GM23338 (cell line): ENCODE measurements around the gene CYP4F2. TPM values are rescaled to one million over a fixed set of nuclear protein-coding genes. Genes with fewer than 3 reads are reported as not detected.
"Not testable (repeated sequence)": the region's sequence is repeated elsewhere in the genome, so short reads cannot be mapped to it uniquely, and the experiment has no call there.

Experiments used
- ATAC-seq: fragments of 200-7000 bp; cut with Tn5 transposase; 3 replicates; pipeline ENCODE4 v1.9.1; 2020
- DNase-seq: peaks from one replicate; pipeline ENCODE4 v3.0.0-alpha.2; 2015; ENCODE audit warnings: low spot score
- H2AFZ ChIP-seq: fragments of 200-600 bp; sonication (generic); 2 replicates; pipeline ENCODE4 v1.8.0; 2016; ENCODE audit warnings: antibody characterized with exemption, mild to moderate bottlenecking, moderate library complexity
- H3F3A ChIP-seq: fragments of 200-600 bp; sonication (generic); replicated peaks from 2 replicates; pipeline ENCODE4 v1.8.0; 2017; ENCODE audit warnings: antibody characterized with exemption, mixed run types, low read depth
- H3K27ac ChIP-seq: fragments of 200-600 bp; sonication (generic); 2 replicates; pipeline ENCODE4 v1.6.1; 2016; ENCODE audit warnings: low read depth
- H3K27me3 ChIP-seq: fragments of 200-600 bp; sonication (generic); 2 replicates; pipeline ENCODE4 v1.8.0; 2016; ENCODE audit warnings: mild to moderate bottlenecking, mixed run types, moderate library complexity; ENCODE audit not compliant: insufficient read depth
- H3K36me3 ChIP-seq: fragments of 200-600 bp; sonication (generic); 2 replicates; pipeline ENCODE4 v1.8.0; 2016; ENCODE audit warnings: mild to moderate bottlenecking; ENCODE audit not compliant: insufficient read depth
- H3K4me1 ChIP-seq: fragments of 200-600 bp; sonication (generic); 2 replicates; pipeline ENCODE4 v1.8.0; 2016; ENCODE audit warnings: mild to moderate bottlenecking, moderate library complexity; ENCODE audit not compliant: insufficient read depth
- H3K4me2 ChIP-seq: fragments of 200-600 bp; sonication (generic); 2 replicates; pipeline ENCODE4 v1.7.1; 2017; ENCODE audit warnings: mixed run types
- H3K4me3 ChIP-seq: fragments of 200-600 bp; sonication (generic); 2 replicates; pipeline ENCODE4 v1.6.1; 2016; ENCODE audit warnings: mixed run types
- H3K79me2 ChIP-seq: fragments of 200-600 bp; sonication (generic); replicated peaks from 2 replicates; pipeline ENCODE4 v1.8.0; 2017; ENCODE audit warnings: mild to moderate bottlenecking; ENCODE audit not compliant: insufficient read depth
- H3K9me2 ChIP-seq: fragments of 200-600 bp; sonication (generic); 2 replicates; pipeline ENCODE4 v1.8.0; 2017; ENCODE audit not compliant: insufficient read depth
- H4K20me1 ChIP-seq: fragments of 200-600 bp; sonication (generic); replicated peaks from 2 replicates; pipeline ENCODE4 v1.8.0; 2017; ENCODE audit warnings: mild to moderate bottlenecking; ENCODE audit not compliant: insufficient read depth
- H3K27ac Mint-ChIP-seq: 2 replicates; pipeline ENCODE4 v1.8.0; 2020; ENCODE audit warnings: inconsistent platforms, mild to moderate bottlenecking, moderate library complexity, mixed read lengths
- H3K27me3 Mint-ChIP-seq: 3 replicates; pipeline ENCODE4 v1.8.0; 2022; ENCODE audit warnings: low read depth, mild to moderate bottlenecking, moderate library complexity, mixed read lengths, inconsistent platforms; ENCODE audit not compliant: insufficient read depth, poor library complexity
- H3K36me3 Mint-ChIP-seq: 3 replicates; pipeline ENCODE4 v1.8.0; 2021; ENCODE audit warnings: low read depth, mild to moderate bottlenecking, inconsistent platforms, moderate library complexity, mixed read lengths
- H3K4me1 Mint-ChIP-seq: 3 replicates; pipeline ENCODE4 v1.8.0; 2020; ENCODE audit warnings: mild to moderate bottlenecking, inconsistent platforms, mixed read lengths
- H3K4me3 Mint-ChIP-seq: 3 replicates; pipeline ENCODE4 v1.8.0; 2021; ENCODE audit warnings: moderate library complexity, mild to moderate bottlenecking, inconsistent platforms, mixed read lengths
- H3K9me3 Mint-ChIP-seq: 3 replicates; pipeline ENCODE4 v1.8.0; 2020; ENCODE audit warnings: moderate library complexity, mild to moderate bottlenecking, inconsistent platforms, mixed read lengths
- CTCF ChIP-seq, 2 experiments: fragments of 200-600 bp in 1 of 2; sonication (generic) in 1 of 2; conservative IDR thresholded peaks; 2 replicates each; pipeline versions ENCODE4 v1.5.1 to v1.6.1; 2016 to 2017; ENCODE audit warnings: antibody characterized with exemption in 2 of 2, low read depth in 2 of 2, mild to moderate bottlenecking in 2 of 2, moderate library complexity in 1 of 2
- POLR2AphosphoS5 ChIP-seq: IDR thresholded peaks from 2 replicates; pipeline ENCODE4 v1.6.1; 2016; ENCODE audit warnings: antibody characterized with exemption, low read depth
- ZNF462 ChIP-seq: fragments of 250-450 bp; sonication (Bioruptor Pico); IDR thresholded peaks from 2 replicates; pipeline ENCODE4 v1.5.0; 2020; ENCODE audit warnings: mild to moderate bottlenecking, moderate library complexity
- polyA plus RNA-seq: library from polyadenylated mRNA; unstranded; fragments of >200 nt; fragmentation: Nextera tagmentation; extraction: Ambion mirVana; gene quantifications from 2 replicates; pipeline ENCODE4 v1.2.1, GENCODE V29; 2016
- total RNA-seq: library from RNA; depleted of rRNA; stranded (reverse); fragments of >200 nt; shearing (Covaris generic); gene quantifications from 2 replicates; pipeline ENCODE4 v1.2.3, GENCODE V29; 2014

Gene CYP4F2
- total and polyA plus RNA-seq, 2 experiments from 2014 or later = not detected

- TF ChIP-seq ZNF462 (no peak), POLR2AphosphoS5 (no peak), CTCF (conservative IDR thresholded peaks at IDR 0.05; ENCODE audit: low read depth in 2 of 2) (no peak)
These were observed 68.6 kb downstream of the CYP4F2 start (continued) for GRCh38 chr19:15829306-15829698.

- H3K36me3 Mint-ChIP-seq = peaks cover 29% of the 10 kb centered on the region
- not testable (repeated sequence) for H2AFZ ChIP-seq, H3K4me1 Mint-ChIP-seq, H3K27me3 ChIP-seq, H3K9me2 ChIP-seq, H3K4me1 ChIP-seq, H3K4me3 Mint-ChIP-seq, H3K4me2 ChIP-seq, H3K27ac ChIP-seq, H3K79me2 ChIP-seq, H3K27ac Mint-ChIP-seq, H3K27me3 Mint-ChIP-seq, H3K36me3 ChIP-seq, H3K9me3 Mint-ChIP-seq, H3F3A ChIP-seq, ATAC-seq, H3K4me3 ChIP-seq, H4K20me1 ChIP-seq, DNase-seq
These were observed 69.1 kb downstream of the CYP4F2 start for GRCh38 chr19:15828611-15829305.
